ENCODE data around the gene CD4. TPM values are rescaled to one million over a fixed set of nuclear protein-coding genes. Genes with fewer than 3 reads are reported as not detected.

CD4 gene
- total RNA-seq, 2 experiments from 2014 or later, result 324 to 327 TPM

DNA sequence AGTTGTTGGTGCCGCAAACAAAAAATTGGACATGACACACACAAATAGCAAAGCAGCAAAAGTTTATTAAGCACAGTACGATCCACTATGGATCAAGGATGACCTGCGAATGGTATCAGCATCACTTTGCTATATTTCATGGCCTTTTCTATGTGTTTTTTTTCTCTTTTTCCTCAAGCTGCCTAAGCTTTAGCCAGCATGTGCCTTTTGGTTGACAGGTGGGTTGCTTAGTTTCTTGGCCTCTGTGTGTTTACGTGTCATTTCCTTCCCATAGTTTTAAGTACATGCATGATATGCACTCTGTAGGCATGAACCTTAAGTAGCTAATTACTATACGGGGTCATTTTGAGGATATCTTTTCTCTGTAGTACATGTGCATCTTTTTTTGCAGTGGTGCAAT is 9.8 kb downstream of the CD4 start:
- Mint-ChIP-seq H3K4me1 (peaks cover 35% of the 10 kb centered on the region), H3K9me3 (no peaks in the 10 kb centered on the region), H3K27ac (no peak overlapping the region), H3K27me3 (no peaks in the 10 kb centered on the region), H3K4me3 (no peak overlapping the region), H3K36me3 (ENCODE audit: low read depth) (peaks cover 73% of the 10 kb centered on the region)
- POLR2A ChIA-PET, result interaction anchor here (1.3 kb wide), 1 partner anchor 10 kb away, joined by 3 read pairs; the partner anchor contains the start of gene CD4
- no peak for DNase-seq
- CTCF ChIA-PET, result no interaction called here

- Mint-ChIP-seq H3K4me3 (no peak overlapping the region), H3K36me3 (ENCODE audit: low read depth) (peaks cover 45% of the 10 kb centered on the region), H3K9me3 (no peaks in the 10 kb centered on the region), H3K27me3 (no peaks in the 10 kb centered on the region), H3K4me1 (peaks cover 13% of the 10 kb centered on the region), H3K27ac (no peak overlapping the region)
- DNase-seq, result no peak
- POLR2A ChIA-PET, result interaction anchor here (0.8 to 1.7 kb wide), 2 partner anchors 15 to 16 kb away, joined by 3 to 6 read pairs; partner anchors contain the start of gene GPR162
- CTCF ChIA-PET, result interaction anchor here (0.6 to 1.6 kb wide), 2 partner anchors 54 to 184 kb away, joined by 3 to 5 read pairs; partner anchors contain the start of gene MLF2
Measured at GRCh38 chr12:6807170-6807569, 17.8 kb downstream of the CD4 start.

- ChIA-PET POLR2A (interaction anchor here (1.2 to 1.3 kb wide), 2 partner anchors 17 to 56 kb away, joined by 3 to 5 read pairs; partner anchors contain the start of gene MLF2), CTCF (interaction anchor here (0.6 to 1.6 kb wide), 3 partner anchors 16 to 82 kb away, joined by 3 to 4 read pairs (median 3); no protein-coding TSS in a partner anchor)
- Mint-ChIP-seq H3K4me1 (peaks cover 13% of the 10 kb centered on the region), H3K4me3 (no peak overlapping the region), H3K9me3 (no peaks in the 10 kb centered on the region), H3K27me3 (no peaks in the 10 kb centered on the region), H3K27ac (no peak overlapping the region), H3K36me3 (ENCODE audit: low read depth) (peaks cover 39% of the 10 kb centered on the region)
- no peak for DNase-seq
Measured at GRCh38 chr12:6809056-6809455, 19.7 kb downstream of the CD4 start.

- Mint-ChIP-seq H3K4me3 (no peak overlapping the region), H3K27ac (peak overlapping the region; percentile 9), H3K36me3 (ENCODE audit: low read depth) (peaks cover 48% of the 10 kb centered on the region), H3K27me3 (no peaks in the 10 kb centered on the region), H3K9me3 (no peaks in the 10 kb centered on the region), H3K4me1 (peaks cover 13% of the 10 kb centered on the region)
- POLR2A ChIA-PET, result interaction anchor here (0.6 to 1.8 kb wide), 5 partner anchors 13 to 318 kb away, joined by 3 to 5 read pairs (median 3); partner anchors contain the start of gene MRPL51
- DNase-seq, result no peak
- CTCF ChIA-PET, result interaction anchor here (0.7 to 1.2 kb wide), 3 partner anchors 23 to 57 kb away, joined by 4 read pairs; partner anchors contain the start of gene MLF2
Measured at GRCh38 chr12:6810758-6811157, 21.4 kb downstream of the CD4 start.

DNA sequence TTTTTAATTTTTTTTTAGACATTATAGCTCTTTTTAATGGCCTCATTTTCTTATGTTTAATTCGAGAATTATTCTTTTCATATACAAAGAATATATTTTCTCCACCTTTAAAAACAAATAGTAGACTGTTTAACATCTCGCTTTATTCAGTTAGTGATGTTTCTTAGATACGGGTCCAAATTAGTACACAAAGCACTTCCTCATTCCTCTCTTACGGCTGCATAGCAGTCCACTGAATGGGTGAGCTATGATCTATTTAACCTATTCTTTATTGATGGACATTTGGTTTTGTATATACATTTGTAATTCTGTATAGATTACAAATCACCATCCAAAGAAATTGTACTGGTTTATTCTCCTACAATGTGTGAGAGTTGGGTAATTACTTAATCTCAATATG is 24.0 kb downstream of the CD4 start:
- H3K4me3 Mint-ChIP-seq, result no peak overlapping the region
- H3K36me3 Mint-ChIP-seq (ENCODE audit: low read depth), result peaks cover 66% of the 10 kb centered on the region
- POLR2A ChIA-PET, result interaction anchor here (0.7 to 1.5 kb wide), 3 partner anchors 7 to 27 kb away, joined by 3 to 7 read pairs (median 3); partner anchors contain the start of genes CD4 and GNB3
- H3K4me1 Mint-ChIP-seq, result peaks cover 11% of the 10 kb centered on the region
- H3K9me3 Mint-ChIP-seq, result no peaks in the 10 kb centered on the region
- no peaks in the 10 kb centered on the region for H3K27me3 Mint-ChIP-seq
- H3K27ac Mint-ChIP-seq, result no peak overlapping the region
- CTCF ChIA-PET, result interaction anchor here (0.5 to 1.0 kb wide), 5 partner anchors 9 to 211 kb away, joined by 3 to 4 read pairs (median 3); partner anchors contain the start of gene PTMS
- no peak for DNase-seq

DNA sequence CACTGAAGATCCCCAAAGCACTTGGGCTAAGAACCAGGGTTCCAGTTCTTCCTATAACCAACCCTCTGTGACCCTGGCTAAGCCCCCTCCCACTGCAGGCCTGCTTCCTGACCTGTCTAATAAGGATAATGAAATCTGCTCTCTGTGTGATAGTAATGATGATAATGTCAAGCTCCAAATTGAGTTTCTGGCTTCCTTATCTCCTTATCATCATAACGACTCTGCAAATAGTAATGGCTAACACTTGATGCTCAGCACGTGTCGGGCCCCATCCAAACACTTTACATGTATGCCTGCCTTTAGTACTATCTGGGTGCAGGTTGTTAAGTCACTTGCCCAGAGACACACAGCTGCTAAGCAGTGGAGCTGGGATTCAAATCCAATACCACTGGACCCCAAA is 27.3 kb downstream of the CD4 start:
- Mint-ChIP-seq H3K27me3 (peaks cover 4% of the 10 kb centered on the region), H3K4me1 (peaks cover 11% of the 10 kb centered on the region), H3K4me3 (no peak overlapping the region), H3K9me3 (no peaks in the 10 kb centered on the region), H3K36me3 (ENCODE audit: low read depth) (peaks cover 60% of the 10 kb centered on the region), H3K27ac (no peak overlapping the region)
- DNase-seq, result no peak
- CTCF ChIA-PET, result no interaction called here
- POLR2A ChIA-PET, result interaction anchor here (2.4 kb wide), 1 partner anchor 63 kb away, joined by 9 read pairs; the partner anchor contains the start of gene MLF2

- POLR2A ChIA-PET, result interaction anchor here (2.4 kb wide), 1 partner anchor 64 kb away, joined by 9 read pairs; the partner anchor contains the start of gene MLF2
- CTCF ChIA-PET, result no interaction called here
Measured at GRCh38 chr12:6817098-6817497, 27.8 kb downstream of the CD4 start.

DNA sequence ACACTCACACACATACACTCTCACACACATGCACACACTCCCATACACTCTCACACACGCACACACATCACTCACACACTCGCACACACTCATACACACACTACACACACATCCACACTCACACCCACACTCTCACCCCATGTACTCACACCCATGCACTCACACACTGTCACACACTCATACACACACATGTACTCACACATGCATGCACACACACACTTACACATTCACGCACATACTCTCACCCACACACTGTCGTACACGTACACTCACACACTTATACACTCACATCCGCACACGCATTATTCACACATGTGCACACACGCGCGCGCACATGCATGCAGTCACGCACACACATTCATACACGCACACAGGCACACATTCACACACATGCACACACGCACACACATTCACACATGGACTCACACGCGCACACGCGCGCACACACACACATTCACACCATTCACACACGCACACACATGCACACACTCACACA is 28.4 kb downstream of the CD4 start:
- ChIA-PET POLR2A (interaction anchor here (1.0 kb wide), 1 partner anchor 65 kb away, joined by 3 read pairs; the partner anchor contains the start of gene MLF2), CTCF (no interaction called here)
- H3K27ac Mint-ChIP-seq, result no peak overlapping the region
- H3K9me3 Mint-ChIP-seq, result no peaks in the 10 kb centered on the region
- no peak for DNase-seq
- peaks cover 60% of the 10 kb centered on the region for H3K36me3 Mint-ChIP-seq (ENCODE audit: low read depth)
- H3K4me1 Mint-ChIP-seq, result peaks cover 14% of the 10 kb centered on the region
- H3K4me3 Mint-ChIP-seq, result no peak overlapping the region
- peaks cover 12% of the 10 kb centered on the region for H3K27me3 Mint-ChIP-seq

More at GRCh38 chr12:6817098-6817497, 27.8 kb downstream of the CD4 start:
- Mint-ChIP-seq H3K36me3 (ENCODE audit: low read depth) (peaks cover 60% of the 10 kb centered on the region), H3K27me3 (peaks cover 7% of the 10 kb centered on the region), H3K27ac (no peak overlapping the region), H3K4me3 (no peak overlapping the region), H3K4me1 (peaks cover 14% of the 10 kb centered on the region), H3K9me3 (no peaks in the 10 kb centered on the region)
- no peak for DNase-seq

DNA sequence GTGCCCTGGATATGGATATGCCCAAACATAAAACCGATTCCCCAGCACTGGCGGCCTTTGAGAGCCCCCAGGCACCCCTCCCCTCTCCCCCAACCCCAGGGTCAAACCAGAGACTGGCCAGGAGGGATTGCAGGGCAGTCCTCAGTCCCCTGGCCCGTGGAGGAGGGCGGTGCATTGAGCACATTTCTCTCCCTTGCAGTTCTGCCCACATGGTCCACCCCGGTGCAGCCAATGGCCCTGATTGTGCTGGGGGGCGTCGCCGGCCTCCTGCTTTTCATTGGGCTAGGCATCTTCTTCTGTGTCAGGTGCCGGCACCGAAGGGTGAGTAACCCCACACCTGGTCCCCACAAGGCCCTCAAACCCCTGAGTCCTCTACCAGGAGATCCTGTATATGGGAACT is 28.9 kb downstream of the CD4 start:
- Mint-ChIP-seq H3K27me3 (peaks cover 17% of the 10 kb centered on the region), H3K36me3 (ENCODE audit: low read depth) (peaks cover 60% of the 10 kb centered on the region), H3K4me3 (no peak overlapping the region), H3K27ac (no peak overlapping the region), H3K4me1 (peaks cover 14% of the 10 kb centered on the region), H3K9me3 (no peaks in the 10 kb centered on the region)
- POLR2A ChIA-PET, result interaction anchor here (1.0 kb wide), 2 partner anchors 16 to 65 kb away, joined by 3 read pairs; partner anchors contain the start of gene MLF2
- DNase-seq, result no peak
- CTCF ChIA-PET, result no interaction called here

DNA sequence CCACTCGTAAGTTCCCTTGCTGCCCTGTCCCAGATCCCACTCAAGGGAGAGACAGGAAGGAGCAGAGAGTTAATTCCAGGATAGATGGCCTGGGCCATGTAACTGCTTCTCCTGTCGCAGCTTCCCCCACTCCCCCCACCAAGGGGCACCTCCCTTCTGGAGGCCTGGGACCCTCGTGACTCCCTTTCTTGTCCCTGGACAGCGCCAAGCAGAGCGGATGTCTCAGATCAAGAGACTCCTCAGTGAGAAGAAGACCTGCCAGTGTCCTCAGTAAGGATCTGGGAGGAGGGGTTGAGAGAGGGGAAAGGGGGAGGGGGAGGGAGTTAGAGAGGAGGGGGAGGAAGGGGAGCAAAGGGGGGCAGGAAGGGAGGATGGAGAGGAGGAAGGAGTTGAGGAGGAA is 29.3 kb downstream of the CD4 start:
- H3K4me3 Mint-ChIP-seq, result no peak overlapping the region
- H3K27ac Mint-ChIP-seq, result peak overlapping the region; percentile 23
- peaks cover 14% of the 10 kb centered on the region for H3K4me1 Mint-ChIP-seq
- H3K36me3 Mint-ChIP-seq (ENCODE audit: low read depth), result peaks cover 58% of the 10 kb centered on the region
- H3K27me3 Mint-ChIP-seq, result peaks cover 19% of the 10 kb centered on the region
- DNase-seq, result no peak
- POLR2A ChIA-PET, result interaction anchor here (1.0 kb wide), 2 partner anchors 15 to 66 kb away, joined by 3 read pairs; partner anchors contain the start of gene MLF2
- CTCF ChIA-PET, result no interaction called here
- H3K9me3 Mint-ChIP-seq, result no peaks in the 10 kb centered on the region

DNA sequence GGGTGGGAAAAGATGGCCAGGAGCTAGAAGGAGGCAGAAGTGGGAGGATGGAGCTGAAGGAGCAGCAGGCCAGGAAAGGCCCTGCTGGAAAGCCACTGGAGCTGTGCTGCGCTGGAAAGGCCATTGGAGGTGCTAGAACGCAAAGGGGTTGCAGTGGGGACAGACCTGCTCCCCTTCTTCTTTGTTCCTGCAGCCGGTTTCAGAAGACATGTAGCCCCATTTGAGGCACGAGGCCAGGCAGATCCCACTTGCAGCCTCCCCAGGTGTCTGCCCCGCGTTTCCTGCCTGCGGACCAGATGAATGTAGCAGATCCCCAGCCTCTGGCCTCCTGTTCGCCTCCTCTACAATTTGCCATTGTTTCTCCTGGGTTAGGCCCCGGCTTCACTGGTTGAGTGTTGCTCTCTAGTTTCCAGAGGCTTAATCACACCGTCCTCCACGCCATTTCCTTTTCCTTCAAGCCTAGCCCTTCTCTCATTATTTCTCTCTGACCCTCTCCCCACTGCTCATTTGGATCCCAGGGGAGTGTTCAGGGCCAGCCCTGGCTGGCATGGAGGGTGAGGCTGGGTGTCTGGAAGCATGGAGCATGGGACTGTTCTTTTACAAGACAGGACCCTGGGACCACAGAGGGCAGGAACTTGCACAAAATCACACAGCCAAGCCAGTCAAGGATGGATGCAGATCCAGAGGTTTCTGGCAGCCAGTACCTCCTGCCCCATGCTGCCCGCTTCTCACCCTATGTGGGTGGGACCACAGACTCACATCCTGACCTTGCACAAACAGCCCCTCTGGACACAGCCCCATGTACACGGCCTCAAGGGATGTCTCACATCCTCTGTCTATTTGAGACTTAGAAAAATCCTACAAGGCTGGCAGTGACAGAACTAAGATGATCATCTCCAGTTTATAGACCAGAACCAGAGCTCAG is 30.0 kb downstream of the CD4 start:
- DNase-seq, result no peak
- ChIA-PET POLR2A (interaction anchor here (1.0 kb wide), 2 partner anchors 15 to 66 kb away, joined by 3 read pairs; partner anchors contain the start of gene MLF2), CTCF (no interaction called here)
- no peak overlapping the region for H3K4me3 Mint-ChIP-seq
- peaks cover 24% of the 10 kb centered on the region for H3K27me3 Mint-ChIP-seq
- H3K9me3 Mint-ChIP-seq, result no peaks in the 10 kb centered on the region
- H3K27ac Mint-ChIP-seq, result no peak overlapping the region
- H3K36me3 Mint-ChIP-seq (ENCODE audit: low read depth), result peaks cover 50% of the 10 kb centered on the region
- H3K4me1 Mint-ChIP-seq, result peaks cover 14% of the 10 kb centered on the region

DNA sequence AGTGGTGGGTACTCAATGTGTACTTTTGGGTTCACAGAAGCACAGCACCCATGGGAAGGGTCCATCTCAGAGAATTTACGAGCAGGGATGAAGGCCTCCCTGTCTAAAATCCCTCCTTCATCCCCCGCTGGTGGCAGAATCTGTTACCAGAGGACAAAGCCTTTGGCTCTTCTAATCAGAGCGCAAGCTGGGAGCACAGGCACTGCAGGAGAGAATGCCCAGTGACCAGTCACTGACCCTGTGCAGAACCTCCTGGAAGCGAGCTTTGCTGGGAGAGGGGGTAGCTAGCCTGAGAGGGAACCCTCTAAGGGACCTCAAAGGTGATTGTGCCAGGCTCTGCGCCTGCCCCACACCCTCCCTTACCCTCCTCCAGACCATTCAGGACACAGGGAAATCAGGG is 30.8 kb downstream of the CD4 start:
- Mint-ChIP-seq H3K4me1 (peaks cover 14% of the 10 kb centered on the region), H3K36me3 (ENCODE audit: low read depth) (peaks cover 42% of the 10 kb centered on the region), H3K4me3 (no peak overlapping the region), H3K27ac (no peak overlapping the region), H3K9me3 (no peaks in the 10 kb centered on the region), H3K27me3 (peaks cover 30% of the 10 kb centered on the region)
- no peak for DNase-seq
- ChIA-PET CTCF (no interaction called here), POLR2A (interaction anchor here (1.4 to 1.6 kb wide), 3 partner anchors 7 to 67 kb away, joined by 6 to 7 read pairs (median 7); partner anchors contain the start of genes CDCA3, MLF2 and USP5)

All from activated CD4-positive, alpha-beta memory T cell treated with anti-CD3 and anti-CD28 coated beads, Interleukin-2, amount 10 ng/mL, durations not matched to agents 7 days and 5 days (primary cell).